SK-N-SH treated with all-trans-retinoic acid at 6 μM for 48 hours (cell line): ENCODE data around the gene SRRM5.

Experiments used
- ATAC-seq: fragments of 200-7000 bp; cut with Tn5 transposase; 3 replicates; pipeline ENCODE4 v1.9.1; 2020; ENCODE audit warnings: mild to moderate bottlenecking, moderate library complexity
- ARNTL ChIP-seq: fragments of 450-650 bp; formaldehyde crosslinking; IDR thresholded peaks from 2 replicates; pipeline ENCODE4 v1.5.0; 2020; ENCODE audit warnings: low read depth, mild to moderate bottlenecking, moderate library complexity, borderline replicate concordance
- CSDC2 ChIP-seq: fragments of 250-450 bp; sonication (Bioruptor Pico); IDR thresholded peaks from 2 replicates; pipeline ENCODE4 v1.5.0; 2020; ENCODE audit warnings: mild to moderate bottlenecking, moderate library complexity
- ESRRG ChIP-seq: fragments of 250-450 bp; sonication (Bioruptor Pico); IDR thresholded peaks from 2 replicates; pipeline ENCODE4 v1.6.1; 2021; ENCODE audit warnings: mild to moderate bottlenecking
- GLIS3 ChIP-seq: fragments of 250-450 bp; sonication (Bioruptor Pico); IDR thresholded peaks from 2 replicates; pipeline ENCODE4 v1.5.0; 2020; ENCODE audit warnings: mild to moderate bottlenecking, moderate library complexity
- ISL1 ChIP-seq: fragments of 250-450 bp; sonication (Bioruptor Pico); IDR thresholded peaks from 2 replicates; pipeline ENCODE4 v2.1.2; 2022; ENCODE audit warnings: mild to moderate bottlenecking, moderate library complexity
- OSR1 ChIP-seq: fragments of 250-450 bp; sonication (Bioruptor Pico); IDR thresholded peaks from 2 replicates; pipeline ENCODE4 v1.8.0; 2022; ENCODE audit warnings: moderate library complexity, mild to moderate bottlenecking, inconsistent platforms
- PATZ1 ChIP-seq: fragments of 250-450 bp; sonication (Bioruptor Pico); IDR thresholded peaks from 2 replicates; pipeline ENCODE4 v1.8.0; 2020; ENCODE audit warnings: mild to moderate bottlenecking, moderate library complexity, borderline replicate concordance
- POU6F1 ChIP-seq: fragments of 250-450 bp; sonication (Bioruptor Pico); IDR thresholded peaks from 2 replicates; pipeline ENCODE4 v1.8.0; 2021; ENCODE audit warnings: low read depth, mild to moderate bottlenecking, moderate library complexity, borderline replicate concordance
- PPARA ChIP-seq: fragments of 250-450 bp; sonication (Bioruptor Pico); IDR thresholded peaks from 2 replicates; pipeline ENCODE4 v1.5.0; 2020; ENCODE audit warnings: mild to moderate bottlenecking, borderline replicate concordance
- RARB ChIP-seq: fragments of 250-450 bp; sonication (Bioruptor Pico); IDR thresholded peaks from 2 replicates; pipeline ENCODE4 v1.8.0; 2021; ENCODE audit warnings: mild to moderate bottlenecking, moderate library complexity
- TCF4 ChIP-seq: fragments of 250-450 bp; sonication (Bioruptor Pico); IDR thresholded peaks from 2 replicates; pipeline ENCODE4 v1.8.0; 2021; ENCODE audit warnings: mild to moderate bottlenecking, moderate library complexity, borderline replicate concordance
- TOX ChIP-seq: fragments of 250-450 bp; sonication (Bioruptor Pico); IDR thresholded peaks from 2 replicates; pipeline ENCODE4 v1.8.0; 2021; ENCODE audit warnings: mild to moderate bottlenecking, moderate library complexity, borderline replicate concordance
- TSHZ2 ChIP-seq: fragments of 250-450 bp; sonication (Bioruptor Pico); IDR thresholded peaks from 2 replicates; pipeline ENCODE4 v1.5.0; 2020; ENCODE audit warnings: mild to moderate bottlenecking, moderate library complexity
- ZC3H10 ChIP-seq: fragments of 250-450 bp; sonication (Bioruptor Pico); IDR thresholded peaks from 2 replicates; pipeline ENCODE4 v1.5.1; 2021; ENCODE audit warnings: mild to moderate bottlenecking, moderate library complexity
- ZFP3 ChIP-seq: fragments of 250-450 bp; sonication (Bioruptor Pico); IDR thresholded peaks from 2 replicates; pipeline ENCODE4 v1.5.0; 2020; ENCODE audit warnings: mild to moderate bottlenecking, moderate library complexity
- ZFP30 ChIP-seq: fragments of 450-650 bp; formaldehyde crosslinking; IDR thresholded peaks from 2 replicates; pipeline ENCODE4 v1.5.0; 2022; ENCODE audit warnings: mild to moderate bottlenecking, moderate library complexity
- ZNF70 ChIP-seq: fragments of 450-650 bp; formaldehyde crosslinking; IDR thresholded peaks from 2 replicates; pipeline ENCODE4 v1.5.0; 2020; ENCODE audit warnings: mild to moderate bottlenecking, moderate library complexity

The SRRM5 gene

GRCh38 chr19:43641333-43641732 is 29.4 kb downstream of the SRRM5 start:
- TF ChIP-seq ZFP3 (no peak), CSDC2 (CRISPR knock-in tag) (no peak), GLIS3 (CRISPR knock-in tag) (no peak), OSR1 (CRISPR knock-in tag) (no peak), PATZ1 (CRISPR knock-in tag) (no peak)
- ATAC-seq, result no peak

GRCh38 chr19:43642531-43642930 is 30.6 kb downstream of the SRRM5 start:
- no peak for TF ChIP-seq ZNF70 (CRISPR knock-in tag)
- no peak for TF ChIP-seq TSHZ2 (CRISPR knock-in tag)
- no peak for TF ChIP-seq PPARA (CRISPR knock-in tag)
- no peak for TF ChIP-seq CSDC2 (CRISPR knock-in tag)
- no peak for TF ChIP-seq TOX (CRISPR knock-in tag)
- ATAC-seq, result no peak

- ATAC-seq, result no peak
- TF ChIP-seq ISL1 (CRISPR knock-in tag) (no peak), ZC3H10 (CRISPR knock-in tag) (no peak), TCF4 (CRISPR knock-in tag) (no peak)
These were observed 31.4 kb downstream of the SRRM5 start for GRCh38 chr19:43643326-43643725.

GRCh38 chr19:43644181-43644580 is 32.3 kb downstream of the SRRM5 start:
- TF ChIP-seq ARNTL (CRISPR knock-in tag) (no peak), TSHZ2 (CRISPR knock-in tag) (no peak), ZFP30 (no peak), ESRRG (no peak), ZC3H10 (CRISPR knock-in tag) (no peak), OSR1 (CRISPR knock-in tag) (no peak), RARB (CRISPR knock-in tag) (no peak), POU6F1 (CRISPR knock-in tag) (no peak)
- TF ChIP-seq, all 23 proteins: peak for 0
- ATAC-seq, result no peak

- ATAC-seq, result no peak
- TF ChIP-seq ZNF70 (CRISPR knock-in tag) (no peak), ESRRG (no peak), CSDC2 (CRISPR knock-in tag) (no peak), TSHZ2 (CRISPR knock-in tag) (no peak)
These were observed 36.7 kb downstream of the SRRM5 start for GRCh38 chr19:43648633-43649032.
